Measurements from ENCODE around the gene GPR39.

- TF ChIP-seq EHMT2 (IDR thresholded peaks at IDR 0.05; ENCODE audit: low read depth) (no peak), CTCF (IDR thresholded peaks at IDR 0.05) (no peak), CEBPB (IDR thresholded peaks at IDR 0.05) (no peak), ESRRA (IDR thresholded peaks at IDR 0.05; ENCODE audit: borderline replicate concordance, low read length) (no peak), TP53 (CRISPR knock-in tag; IDR thresholded peaks at IDR 0.05) (no peak), CBX8 (IDR thresholded peaks at IDR 0.05) (no peak), POLR2A (IDR thresholded peaks at IDR 0.05; ENCODE audit: low read length) (no peak)
These were observed 44.2 kb downstream of the GPR39 start for GRCh38 chr2:132460781-132461180.

Data from A549 (cell line).